ENCODE measurements around the gene STK25.

DNA sequence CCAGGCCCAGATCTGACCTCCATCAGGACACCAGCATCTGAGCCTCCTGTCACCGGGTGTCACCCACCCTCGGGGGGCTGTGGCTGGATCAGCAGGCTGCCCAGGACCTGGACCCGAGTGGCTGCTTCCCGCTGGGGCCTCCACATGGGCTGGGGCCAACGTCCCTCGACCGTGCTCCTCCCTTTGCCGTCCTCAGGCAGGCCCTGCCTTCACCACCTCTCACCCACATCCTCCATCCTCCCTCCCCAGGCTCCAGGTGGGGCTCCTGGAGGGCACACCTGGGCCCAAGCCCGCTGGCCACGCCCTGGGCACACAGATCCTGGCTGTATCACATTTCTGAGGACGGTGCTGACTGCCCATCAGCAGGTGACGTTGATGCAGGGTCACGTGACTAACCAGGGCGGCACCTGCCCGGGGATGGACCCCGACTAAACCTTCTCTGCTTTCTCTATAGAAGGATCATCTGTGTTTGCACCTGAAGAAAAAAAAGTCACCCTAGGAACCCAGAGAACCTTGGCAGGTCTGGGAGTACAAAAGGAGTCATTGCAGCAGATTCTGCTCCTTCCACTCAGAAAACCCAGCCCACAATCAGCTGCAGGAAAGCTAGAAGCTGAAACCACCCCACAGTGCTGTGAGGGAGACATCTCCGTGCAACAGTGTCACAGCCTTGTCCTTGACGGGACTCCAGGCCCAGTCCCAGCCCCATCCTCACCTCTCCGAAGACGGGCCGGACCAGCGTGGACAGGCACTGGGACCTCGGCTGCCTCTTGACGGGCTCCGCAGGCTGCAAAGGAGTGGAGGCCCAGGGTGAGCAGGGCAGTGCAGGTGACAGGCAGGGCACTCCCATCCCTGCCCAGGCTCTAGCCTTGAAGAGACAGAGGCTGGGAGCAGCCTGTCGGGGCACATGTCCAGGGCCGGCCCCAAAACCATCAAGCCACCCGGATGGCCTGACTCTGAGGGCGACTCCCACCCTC is 11.2 kb downstream of the STK25 start:
- TF ChIP-seq, protein P1, sequence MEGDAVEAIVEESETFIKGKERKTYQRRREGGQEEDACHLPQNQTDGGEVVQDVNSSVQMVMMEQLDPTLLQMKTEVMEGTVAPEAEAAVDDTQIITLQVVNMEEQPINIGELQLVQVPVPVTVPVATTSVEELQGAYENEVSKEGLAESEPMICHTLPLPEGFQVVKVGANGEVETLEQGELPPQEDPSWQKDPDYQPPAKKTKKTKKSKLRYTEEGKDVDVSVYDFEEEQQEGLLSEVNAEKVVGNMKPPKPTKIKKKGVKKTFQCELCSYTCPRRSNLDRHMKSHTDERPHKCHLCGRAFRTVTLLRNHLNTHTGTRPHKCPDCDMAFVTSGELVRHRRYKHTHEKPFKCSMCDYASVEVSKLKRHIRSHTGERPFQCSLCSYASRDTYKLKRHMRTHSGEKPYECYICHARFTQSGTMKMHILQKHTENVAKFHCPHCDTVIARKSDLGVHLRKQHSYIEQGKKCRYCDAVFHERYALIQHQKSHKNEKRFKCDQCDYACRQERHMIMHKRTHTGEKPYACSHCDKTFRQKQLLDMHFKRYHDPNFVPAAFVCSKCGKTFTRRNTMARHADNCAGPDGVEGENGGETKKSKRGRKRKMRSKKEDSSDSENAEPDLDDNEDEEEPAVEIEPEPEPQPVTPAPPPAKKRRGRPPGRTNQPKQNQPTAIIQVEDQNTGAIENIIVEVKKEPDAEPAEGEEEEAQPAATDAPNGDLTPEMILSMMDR (conservative IDR thresholded peaks at IDR 0.05 in 1 of 2, IDR thresholded peaks at IDR 0.05 in 1 of 2; ENCODE audit: extremely low read depth in 1 of 2, insufficient read depth in 1 of 2, low read depth in 1 of 2, low read length in 2 of 2), result no peak
- TF ChIP-seq EZH2 (IDR thresholded peaks at IDR 0.05; ENCODE audit: borderline replicate concordance, low read length), result no peak

Data from mammary epithelial cell (primary cell).